NCI-H1694 treated with DMSO at 0.1 percent for 48 hours (cell line): ENCODE measurements around the gene MTF1.

Source experiments
- DNase-seq: peaks from one replicate; lab custom pipeline; 2025; lab: John Stamatoyannopoulos, UW

MTF1 gene

DNA sequence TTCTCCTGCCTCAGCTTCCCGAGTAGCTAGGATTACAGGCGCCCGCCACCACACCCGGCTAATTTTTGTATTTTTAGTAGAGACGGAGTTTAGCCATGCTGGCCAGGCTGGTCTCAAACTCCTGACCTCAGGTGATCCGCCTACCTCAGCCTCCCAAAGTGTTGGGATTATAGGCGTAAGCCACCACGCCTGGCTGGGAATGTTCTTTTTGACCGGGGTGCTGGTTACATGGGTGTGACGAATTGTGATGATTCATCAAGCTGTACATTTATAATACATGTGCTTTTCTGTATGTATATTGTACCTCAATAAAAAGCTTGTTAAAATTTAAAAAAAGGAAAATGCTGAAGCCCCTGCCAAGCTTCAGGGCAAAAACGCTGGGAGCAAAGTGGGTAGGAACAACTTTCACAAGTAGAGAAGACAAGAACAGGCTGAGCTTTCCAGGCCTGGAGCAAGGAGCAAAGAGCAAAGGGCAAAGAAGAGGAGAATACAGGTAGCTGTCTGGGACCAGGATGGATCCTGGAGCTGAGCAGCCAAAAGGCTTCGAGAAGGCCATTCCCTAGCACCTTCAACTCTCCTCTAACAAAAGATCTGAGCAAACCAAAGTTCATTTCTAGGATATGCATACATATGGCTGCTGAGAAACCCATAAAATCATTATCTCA is 30.9 kb downstream of the MTF1 start:
- no peak for DNase-seq

DNA sequence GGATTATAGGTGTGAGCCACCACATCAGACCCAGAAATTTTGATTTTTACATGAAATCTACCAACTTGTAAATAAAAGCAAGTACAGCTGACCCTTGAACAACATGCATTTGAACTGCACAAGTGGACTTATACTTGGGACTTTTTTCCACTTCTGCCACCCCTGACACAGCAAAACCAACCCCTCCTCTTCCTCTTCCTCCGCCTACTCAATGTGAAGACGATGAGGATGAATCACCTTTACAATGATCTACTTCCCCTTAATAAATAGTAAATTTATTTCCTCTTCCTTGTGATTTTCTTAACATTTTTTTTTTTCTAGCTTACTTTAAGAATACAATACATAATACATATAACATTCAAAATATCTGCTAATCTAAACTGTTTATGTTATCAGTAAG is 33.9 kb downstream of the MTF1 start:
- no peak for DNase-seq

DNA sequence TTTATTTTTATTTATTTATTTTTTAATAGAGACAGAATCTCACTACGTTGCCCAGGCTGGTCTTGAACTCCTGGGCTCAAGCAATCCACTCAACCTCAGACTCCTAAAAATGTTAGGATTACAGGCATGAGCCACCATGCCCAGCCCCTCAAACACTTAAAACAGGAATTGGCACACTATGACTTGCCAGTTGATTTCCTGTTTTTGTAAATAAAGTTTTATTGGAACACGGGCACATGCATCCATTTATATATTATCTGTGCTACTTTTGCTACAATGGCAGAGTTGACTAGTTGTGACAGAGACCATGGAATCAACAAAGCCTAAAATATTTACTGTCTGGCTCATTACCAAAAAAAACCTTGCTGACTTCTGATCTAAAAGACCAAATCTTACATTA is 35.4 kb downstream of the MTF1 start:
- DNase-seq: no peak

DNA sequence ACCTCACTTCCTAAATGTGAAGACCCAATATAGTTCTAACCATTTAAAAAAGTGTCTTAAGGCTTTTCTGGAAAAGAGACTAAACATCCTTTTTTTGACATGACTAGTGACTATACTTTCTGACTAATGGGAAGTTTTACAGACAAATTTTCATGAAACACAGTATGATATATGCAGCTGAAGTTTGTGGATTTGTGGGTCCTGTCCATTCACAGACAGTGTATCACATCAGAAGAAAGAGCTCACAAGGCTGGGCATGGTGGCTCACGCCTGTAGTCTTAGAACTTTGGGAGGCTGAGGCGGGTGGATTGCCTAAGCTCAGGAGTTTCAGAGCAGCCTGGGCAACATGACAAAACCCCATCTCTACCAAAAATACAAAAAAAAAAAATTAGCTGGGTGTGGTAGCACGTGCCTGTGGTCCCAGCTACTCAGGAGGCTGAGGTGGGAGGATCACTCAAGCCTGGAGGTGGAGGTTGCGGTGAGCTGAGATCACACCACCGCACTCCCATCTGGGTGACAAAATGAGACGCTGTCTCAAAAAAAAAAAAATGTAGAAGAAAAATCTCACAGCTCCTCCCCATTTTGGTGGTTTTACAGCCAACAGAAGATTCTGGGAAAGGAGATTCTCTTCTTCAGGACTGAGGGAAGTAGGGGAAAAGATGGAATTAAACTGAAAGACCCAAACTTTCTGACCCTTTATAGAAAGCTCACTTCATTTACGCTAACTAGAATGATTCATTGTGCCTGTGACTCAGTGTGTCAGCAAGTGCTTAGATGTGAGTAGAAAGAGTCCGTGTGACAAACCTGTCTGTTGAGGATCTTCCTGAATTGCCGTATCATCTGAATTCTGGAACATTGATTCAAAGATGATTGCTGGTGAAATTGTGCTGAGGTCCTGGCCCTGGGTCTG is 36.2 kb downstream of the MTF1 start:
- no peak for DNase-seq

DNA sequence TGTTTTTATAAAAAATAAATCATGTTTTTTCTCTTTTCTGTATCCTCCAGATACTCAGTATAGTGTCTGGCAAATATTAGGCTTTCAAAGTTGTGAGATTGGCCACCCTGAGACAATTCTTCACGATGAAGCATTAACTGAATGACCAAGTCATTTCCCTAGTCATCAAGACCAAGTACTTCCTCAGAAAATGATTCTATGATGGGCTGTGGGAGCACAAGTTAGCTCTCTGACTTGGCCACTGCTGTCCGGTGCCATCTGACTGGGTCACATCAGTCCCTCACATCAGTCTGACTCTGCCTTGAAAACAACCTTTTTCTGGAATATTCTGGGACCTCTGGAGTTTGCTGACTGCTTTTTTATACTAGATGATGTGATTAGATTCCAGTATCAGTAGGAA is 37.9 kb downstream of the MTF1 start:
- DNase-seq: no peak

DNA sequence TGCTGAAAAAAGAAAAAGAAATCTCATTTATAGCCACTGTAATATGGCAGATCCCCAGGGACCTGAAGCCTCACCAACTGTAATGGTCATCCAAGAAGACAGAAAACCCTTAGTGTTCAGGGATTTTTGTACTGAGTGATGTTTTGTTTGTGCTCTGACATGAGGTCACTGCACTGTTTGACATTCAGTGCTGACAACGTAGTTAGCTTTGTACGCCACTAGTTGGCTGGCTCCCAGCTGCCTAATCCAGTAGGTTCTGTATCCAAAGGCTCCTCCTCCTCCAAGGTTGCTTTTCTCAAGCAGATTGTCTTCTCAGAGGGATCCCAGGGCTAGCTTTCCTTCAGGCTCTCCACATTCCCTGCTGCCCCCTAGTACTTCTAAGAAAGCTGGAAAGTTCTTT is 41.9 kb downstream of the MTF1 start:
- DNase-seq: no peak

DNA sequence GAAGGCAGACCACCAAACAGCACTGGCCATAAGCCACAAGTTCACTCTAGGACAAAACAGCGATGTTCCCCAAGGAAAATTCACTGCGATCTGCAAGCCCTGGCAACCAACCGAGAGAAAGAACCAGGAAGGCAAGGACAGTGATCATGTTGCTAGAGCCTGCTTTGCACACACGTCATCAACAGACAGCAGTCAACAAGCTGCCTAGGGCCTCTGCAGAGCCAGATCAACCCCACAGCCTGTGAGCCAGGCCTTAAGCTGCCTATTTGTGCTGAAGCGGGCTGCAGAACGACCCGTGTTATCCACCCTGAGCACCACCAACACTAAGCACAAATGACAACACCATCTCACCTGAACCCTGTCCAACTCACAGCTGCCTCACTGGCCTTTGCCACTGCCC is 45.1 kb downstream of the MTF1 start:
- DNase-seq: no peak

DNA sequence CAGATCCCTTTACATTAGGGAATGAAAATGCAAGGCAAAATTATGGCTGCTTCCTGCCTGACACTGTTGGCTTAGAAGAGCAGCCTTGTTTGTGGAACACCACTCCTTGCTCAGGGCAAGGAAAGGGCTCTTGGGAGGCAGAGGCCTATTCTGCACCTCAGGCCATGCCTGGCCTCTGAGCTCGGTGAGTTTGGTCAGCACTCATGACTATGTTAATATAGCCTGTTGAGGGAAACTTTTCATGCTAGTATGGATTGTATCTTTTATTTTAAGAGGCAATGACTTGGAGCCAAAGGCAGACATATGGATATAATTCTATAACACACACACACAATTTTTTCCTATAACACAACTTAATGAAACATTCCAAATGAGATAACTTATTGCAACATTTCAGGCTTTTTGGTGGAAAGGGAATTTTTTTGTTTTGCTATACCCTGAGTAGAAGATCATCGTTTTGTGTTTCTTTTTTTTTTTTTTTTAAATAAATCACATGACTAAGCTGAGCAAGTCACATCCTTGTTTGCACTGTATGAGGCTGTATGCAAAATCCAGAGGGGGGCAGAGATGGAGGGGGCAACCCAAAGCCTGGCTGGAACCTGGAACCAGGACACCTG is 45.8 kb downstream of the MTF1 start:
- DNase-seq: no peak

DNA sequence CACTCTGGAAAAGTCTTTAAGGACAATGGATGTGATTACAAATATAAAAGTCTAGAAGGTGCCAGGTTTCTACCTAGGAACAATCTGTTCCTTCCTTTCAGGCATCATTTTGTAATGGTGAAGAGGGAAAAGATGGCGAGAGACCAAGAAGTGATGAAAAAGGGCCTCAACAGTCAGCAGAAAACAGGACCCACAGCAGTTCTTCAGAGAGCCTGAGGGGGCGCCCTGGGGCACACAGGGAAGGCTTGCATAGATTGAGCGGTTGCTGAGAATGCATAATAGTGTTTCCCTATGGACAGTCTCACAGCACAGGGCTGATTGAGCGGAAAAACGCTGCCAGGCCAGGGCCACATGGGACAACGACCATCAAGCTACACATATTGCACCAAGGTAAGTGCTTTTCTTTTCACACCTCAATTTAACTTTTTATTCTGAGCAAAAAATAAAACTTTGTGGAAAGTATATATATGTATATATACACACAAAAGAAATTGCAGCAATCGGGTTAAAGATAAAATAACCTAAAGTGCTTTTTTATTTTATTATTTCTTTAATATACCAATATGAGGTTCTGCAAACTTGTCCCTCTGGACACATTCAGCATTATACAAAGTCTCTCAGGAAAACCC is 48.3 kb downstream of the MTF1 start:
- DNase-seq: peak; percentile 73

DNA sequence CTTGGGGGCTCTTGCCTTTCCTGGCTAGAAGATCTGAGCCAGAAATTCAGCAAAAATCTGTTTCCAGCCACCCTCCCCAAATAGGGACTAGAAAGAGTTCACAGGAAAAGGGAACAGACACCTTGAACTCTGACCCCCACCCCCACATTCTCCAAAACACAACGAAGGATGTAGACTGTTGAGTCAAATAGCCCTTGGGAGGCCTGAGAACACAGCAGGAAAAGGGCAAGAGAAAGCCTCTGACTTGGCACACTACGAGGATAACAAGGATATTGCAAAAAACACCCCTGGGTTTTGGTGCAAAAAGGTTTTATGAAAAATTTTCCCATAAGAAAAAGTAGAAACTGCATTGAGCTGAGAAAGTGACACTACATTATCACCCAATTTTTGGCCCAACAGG is 49.5 kb downstream of the MTF1 start:
- no peak for DNase-seq

DNA sequence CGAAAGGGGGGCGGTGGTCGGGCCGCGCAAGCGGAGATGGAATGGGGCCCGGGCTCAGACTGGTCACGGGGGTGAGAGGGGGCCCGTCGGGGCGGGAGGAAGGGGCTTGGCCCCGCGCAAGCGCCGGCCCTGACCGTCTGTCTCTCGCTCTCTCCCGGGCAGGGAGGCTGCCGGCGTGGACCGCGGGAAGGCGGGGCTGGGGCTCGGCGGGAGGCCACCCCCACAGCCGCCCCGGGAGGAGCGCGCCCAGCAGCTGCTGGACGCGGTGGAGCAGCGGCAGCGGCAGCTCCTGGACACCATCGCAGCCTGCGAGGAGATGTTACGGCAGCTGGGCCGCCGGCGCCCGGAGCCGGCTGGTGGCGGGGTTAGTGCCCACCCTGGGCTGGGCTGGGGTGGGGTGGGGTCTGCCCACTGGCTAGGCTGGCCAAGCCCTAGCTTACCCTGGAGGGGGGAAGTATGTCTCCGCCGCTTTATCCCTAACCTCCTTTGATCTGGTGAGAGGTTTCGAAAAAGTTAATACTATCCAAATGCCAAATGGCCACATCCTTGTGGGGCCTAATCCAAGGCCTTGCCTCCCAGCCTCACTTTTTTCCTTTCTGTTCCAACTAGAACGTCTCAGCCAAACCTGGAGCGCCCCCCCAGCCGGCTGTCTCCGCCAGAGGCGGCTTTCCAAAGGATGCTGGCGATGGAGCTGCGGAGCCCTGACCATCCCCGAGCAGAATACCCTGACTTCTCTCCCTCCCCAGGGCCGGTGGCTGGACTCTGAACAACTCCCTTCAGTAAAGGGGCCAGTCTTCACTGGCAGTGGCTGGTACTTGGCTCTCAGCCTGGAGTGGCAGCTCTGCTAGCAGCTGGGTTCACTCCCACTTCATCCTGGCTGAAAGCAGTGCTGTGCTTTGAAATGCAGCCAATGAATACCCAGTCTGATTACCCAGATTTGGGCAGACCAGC is 50.7 kb downstream of the MTF1 start:
- DNase-seq: peak; percentile 60

DNA sequence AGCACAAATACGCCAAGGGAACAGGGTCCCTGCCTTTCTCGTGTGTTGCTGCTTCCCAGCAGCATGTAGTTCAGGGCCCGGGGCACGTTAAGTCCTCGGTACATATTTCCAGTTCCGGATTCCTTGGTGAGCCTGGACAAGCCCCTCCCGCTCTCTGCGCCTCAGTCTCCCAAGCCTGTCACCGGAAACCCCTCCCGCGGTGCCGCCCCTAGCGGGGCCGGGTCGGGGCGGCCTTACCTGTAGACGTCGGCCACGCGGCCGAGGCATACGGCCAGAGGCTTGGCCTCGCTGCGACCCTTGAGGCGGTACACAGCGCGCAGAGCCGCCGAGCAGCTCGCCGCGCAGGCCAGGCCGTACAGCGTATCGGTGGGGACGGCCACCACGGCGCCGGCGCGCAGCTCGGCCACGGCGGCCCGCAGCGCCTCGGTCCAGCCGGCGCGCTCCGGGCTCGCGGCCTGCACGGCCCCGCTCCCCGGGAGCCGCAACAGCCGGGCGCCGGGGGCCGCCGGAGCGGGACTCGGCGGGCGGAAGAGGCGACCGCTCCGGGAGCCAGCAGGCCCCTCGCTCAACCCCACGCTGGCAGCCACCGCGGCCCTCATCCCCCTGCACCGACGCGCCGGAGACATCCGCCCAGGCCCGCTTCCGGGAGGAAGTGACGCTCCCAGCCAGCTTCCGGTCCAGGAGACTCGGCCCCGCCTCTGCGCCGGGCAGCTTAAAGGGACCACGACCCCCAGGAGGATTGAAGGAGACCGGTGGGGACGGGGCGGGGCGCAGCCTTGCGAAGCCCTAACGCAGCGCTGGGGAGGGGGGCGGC is 51.6 kb downstream of the MTF1 start, which contains the start of the genes C1orf122 and YRDC:
C1orf122 (plus strand) TSS at position 236 of the 814 bp plus-strand sequence. CDS start 615 bp downstream, outside the sequence.
YRDC (minus strand) TSS at position 654 of the 814 bp plus-strand sequence; CDS start at position 626, 28 bp downstream.
- peak; percentile 82 for DNase-seq

DNA sequence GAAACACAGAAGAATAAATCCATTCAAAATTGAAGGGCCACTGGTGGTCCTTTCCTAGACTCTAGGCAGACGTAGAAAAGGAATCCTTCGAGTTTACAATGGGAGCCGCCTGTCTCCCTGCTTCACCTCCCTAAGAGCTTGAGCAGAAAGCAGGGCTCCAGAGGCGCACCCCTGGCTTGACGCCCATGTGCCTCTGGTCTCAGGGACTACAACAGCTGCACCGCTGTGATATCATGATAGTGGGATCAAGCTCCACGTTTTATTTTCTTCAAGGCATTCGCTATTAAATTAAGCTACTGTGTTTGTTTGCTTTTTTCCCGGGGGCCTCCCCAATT is 52.2 kb downstream of the MTF1 start:
- no peak for DNase-seq

DNA sequence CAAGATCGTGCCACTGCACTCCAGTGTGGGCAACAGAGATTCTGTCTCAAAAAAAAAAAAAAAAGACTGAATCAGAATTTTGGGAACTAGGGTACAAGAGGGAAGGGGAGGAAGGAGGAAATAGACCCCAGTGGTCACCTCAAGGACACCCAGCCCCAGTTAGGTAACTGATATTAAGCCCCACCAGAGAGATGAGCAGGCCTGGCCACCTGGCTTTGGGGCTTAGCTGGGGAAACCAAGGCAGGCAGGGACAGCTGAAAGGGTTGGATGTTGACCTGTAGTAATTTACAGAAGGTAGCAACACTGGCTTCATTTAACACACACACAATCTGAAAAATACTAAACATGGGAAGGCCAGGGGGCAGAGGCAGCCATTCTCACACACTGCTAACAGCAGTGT is 57.0 kb downstream of the MTF1 start:
- no peak for DNase-seq

DNA sequence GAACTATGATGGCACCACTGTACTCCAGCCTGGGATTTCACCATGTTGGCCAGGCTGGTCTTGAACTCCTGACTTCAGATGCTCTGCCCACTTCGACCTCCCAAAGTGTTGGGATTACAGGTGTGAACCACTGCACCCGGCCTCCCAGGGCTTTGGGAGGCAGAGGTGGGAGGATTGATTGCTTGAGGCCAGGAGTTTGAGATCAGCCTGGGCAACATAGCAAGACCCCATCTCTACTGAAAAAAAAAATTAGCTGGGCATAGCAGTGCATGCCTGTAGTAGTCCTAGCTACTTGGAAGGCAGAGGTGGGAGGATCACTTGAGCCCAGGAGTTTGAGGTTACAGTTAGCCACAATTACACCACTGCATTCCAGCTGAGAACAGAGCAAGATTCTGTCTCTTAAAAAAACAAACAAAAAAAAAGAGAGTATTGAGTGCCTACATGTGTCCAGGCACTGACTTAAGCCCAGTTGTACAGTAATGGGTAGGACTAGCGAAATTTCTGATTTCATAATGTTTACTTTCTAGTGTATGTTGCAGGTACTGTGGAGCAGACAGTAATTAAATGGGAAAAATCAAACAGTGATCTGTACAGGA is 61.5 kb downstream of the MTF1 start:
- no peak for DNase-seq

DNA sequence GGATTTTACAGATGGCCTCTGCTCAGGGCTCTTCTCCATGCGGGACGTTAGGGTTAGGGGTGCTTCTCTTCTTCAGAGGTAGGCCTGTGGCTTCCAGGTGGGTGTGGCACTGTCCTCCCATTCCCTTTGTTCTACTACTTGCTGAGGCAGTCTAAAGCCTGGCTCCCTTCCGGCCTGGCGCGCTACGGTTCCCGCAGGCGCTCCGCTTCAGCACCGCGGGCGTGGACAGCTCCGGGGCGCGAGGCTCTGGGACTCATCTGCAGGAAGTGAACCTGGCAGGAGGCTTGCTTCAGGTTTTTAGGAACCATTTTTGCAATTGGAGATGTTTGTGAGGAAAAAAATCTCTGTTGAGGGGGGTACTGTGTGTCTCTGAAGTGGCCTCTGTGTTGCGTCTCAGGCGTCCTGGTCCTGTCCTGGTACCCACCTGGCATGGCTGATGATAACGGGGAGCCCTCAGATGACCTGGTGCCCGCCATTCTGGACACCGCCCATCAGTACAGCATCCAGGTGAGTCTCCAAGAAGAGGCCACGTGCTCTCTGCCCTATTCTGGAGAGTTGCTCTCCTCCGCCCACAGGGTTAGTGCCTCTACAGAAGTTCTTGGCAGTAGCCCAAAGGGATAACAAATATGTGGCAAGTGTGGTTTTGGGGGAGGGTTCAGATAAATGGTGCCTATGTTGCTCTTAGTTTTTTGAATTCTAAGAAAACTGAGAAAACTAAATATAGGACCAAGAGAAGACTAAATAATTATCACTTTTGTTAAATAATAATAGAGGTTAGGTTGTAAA is 63.9 kb downstream of the MTF1 start:
- no peak for DNase-seq

DNA sequence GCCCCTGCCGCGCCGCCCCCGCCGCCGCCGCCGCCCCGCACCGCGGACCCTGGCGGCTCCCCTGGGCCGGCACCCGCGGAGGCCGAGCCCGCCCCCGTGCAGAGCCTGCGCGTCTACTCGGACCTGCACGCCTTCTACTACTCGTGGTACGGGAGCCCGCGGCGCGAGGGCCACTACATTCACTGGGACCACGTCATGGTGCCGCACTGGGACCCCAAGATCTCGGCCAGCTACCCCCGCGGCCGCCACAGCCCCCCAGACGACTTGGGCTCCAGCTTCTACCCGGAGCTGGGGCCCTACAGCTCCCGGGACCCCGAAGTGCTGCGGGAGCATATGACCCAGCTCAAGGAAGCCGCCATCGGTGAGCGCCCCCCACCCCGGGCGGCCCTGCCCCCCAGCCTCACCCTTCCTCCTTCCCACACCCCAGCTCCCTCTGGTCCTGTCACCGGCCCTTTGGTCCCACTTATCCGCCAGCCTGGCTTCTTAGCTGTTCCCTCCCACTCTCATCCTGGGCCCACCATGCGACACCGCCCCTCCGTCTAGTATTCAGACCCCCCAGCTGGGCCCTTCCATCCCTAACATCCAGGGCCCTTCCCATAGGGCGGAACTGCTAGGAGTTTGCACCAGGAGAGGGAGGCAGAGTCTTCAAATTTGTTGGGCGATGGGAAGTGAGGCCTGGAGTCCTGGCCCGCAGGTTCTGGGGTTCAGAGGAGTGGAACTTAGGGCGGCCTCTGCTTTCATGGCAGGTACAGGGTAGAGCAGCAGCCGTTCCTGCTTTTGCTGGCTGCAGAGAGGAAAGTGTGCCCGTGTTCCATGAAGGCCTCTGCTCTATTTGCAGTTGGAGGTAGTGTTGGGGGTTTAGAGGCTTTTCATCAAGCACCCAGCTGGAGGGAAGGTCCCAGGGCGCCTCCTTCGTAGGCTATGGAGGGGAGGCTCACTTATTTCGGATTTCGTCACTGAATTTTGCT is 64.7 kb downstream of the MTF1 start:
- DNase-seq: no peak

DNA sequence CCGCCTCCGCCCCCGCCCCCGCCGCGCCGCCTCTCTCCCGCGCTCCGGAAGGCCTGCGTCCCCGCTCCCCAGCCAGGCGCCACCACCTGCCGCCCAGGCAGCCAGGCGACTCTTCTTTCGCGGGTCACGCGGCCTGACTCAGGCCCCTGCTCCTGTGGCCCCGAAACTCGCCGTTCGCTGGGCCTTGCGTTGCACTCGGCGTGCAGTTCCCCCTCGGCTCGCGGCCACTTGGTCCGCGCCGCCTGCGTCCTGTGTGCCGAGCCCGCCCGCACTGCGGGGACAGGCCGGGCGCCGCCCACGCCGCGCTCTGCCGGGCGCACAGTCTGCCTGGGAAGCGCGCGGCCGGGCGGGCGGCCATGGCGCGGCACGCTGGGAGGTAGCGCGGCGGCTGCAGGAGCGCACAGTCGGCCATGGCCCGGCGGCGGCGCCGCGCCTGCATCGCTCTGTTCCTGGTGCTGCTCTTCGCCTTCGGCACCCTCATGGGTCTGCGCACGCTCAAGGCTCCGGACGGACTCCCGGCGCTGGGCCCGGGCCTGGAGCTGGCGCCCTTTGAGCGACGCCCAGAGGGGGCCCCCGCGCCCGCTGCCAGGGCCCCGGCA is 65.5 kb downstream of the MTF1 start, which contains the start of gene MANEAL:
MANEAL (plus strand) TSS at position 75 of the 599 bp plus-strand sequence; CDS start at position 411, 336 bp downstream.
- DNase-seq: peak; percentile 14
